ENCODE measurements around the gene SPATA24.
A peak's percentile ranks its signal among the peaks of the same experiment; 100 is the strongest.
"Not testable (repeated sequence)": the region's sequence is repeated elsewhere in the genome, so short reads cannot be mapped to it uniquely, and the experiment has no call there.

The SPATA24 gene

GRCh38 chr5:139403787-139404483, at the start of gene SPATA24:
Gene SPATA24 (minus strand): TSS chr5:139404089. CDS start chr5:139404060, 29 bp downstream.
- DNase-seq = peak; percentile 81 to 86

- DNase-seq = no peak
Observed at GRCh38 chr5:139451878-139452660, 48.2 kb upstream of the SPATA24 start.

GRCh38 chr5:139451176-139451575, 47.3 kb upstream of the SPATA24 start:
- no peak for DNase-seq

GRCh38 chr5:139446956-139447779, 43.3 kb upstream of the SPATA24 start:
- no peak for DNase-seq

- no peak for DNase-seq
Observed at GRCh38 chr5:139445325-139446170, 41.7 kb upstream of the SPATA24 start.

- no peak for DNase-seq
Observed at GRCh38 chr5:139443831-139444453, 40.1 kb upstream of the SPATA24 start.

GRCh38 chr5:139440416-139440815, 36.5 kb upstream of the SPATA24 start:
- not testable (repeated sequence) for DNase-seq

GRCh38 chr5:139439013-139439903, 35.4 kb upstream of the SPATA24 start, which contains the start of gene DNAJC18:
Gene DNAJC18 (minus strand): TSS chr5:139439525. CDS start chr5:139439445, 80 bp downstream.
- DNase-seq = peak; percentile 77 to 83

- DNase-seq = no peak
Observed at GRCh38 chr5:139438707-139439012, 34.8 kb upstream of the SPATA24 start.

GRCh38 chr5:139435676-139436075, 31.8 kb upstream of the SPATA24 start:
- no peak for DNase-seq

- no peak for DNase-seq
Observed at GRCh38 chr5:139431706-139432105, 27.8 kb upstream of the SPATA24 start.

- DNase-seq = no peak
Observed at GRCh38 chr5:139430015-139430414, 26.1 kb upstream of the SPATA24 start.

GRCh38 chr5:139426203-139426885, 22.5 kb upstream of the SPATA24 start:
- DNase-seq = no peak

GRCh38 chr5:139425497-139425896, 21.6 kb upstream of the SPATA24 start:
- DNase-seq = no peak

- peak in 1 of 2 experiments; percentile 23 for DNase-seq
Observed at GRCh38 chr5:139422307-139422893, 18.5 kb upstream of the SPATA24 start.

GRCh38 chr5:139419226-139420192, 15.6 kb upstream of the SPATA24 start:
- DNase-seq = no peak

- DNase-seq = no peak
Observed at GRCh38 chr5:139418793-139419192, 14.9 kb upstream of the SPATA24 start.

GRCh38 chr5:139417214-139417613, 13.3 kb upstream of the SPATA24 start:
- DNase-seq = no peak

- no peak for DNase-seq
Observed at GRCh38 chr5:139416651-139417050, 12.8 kb upstream of the SPATA24 start.
